Activated CD8-positive, alpha-beta memory T cell treated with anti-CD3 and anti-CD28 coated beads, Interleukin-2, amount 50 U/mL, for 24 hours (primary cell): ENCODE data around the gene PDGFB.

ENCODE experiments used
- DNase-seq: peaks from one replicate; pipeline ENCODE4 v3.0.0-alpha.2; 2020; ENCODE audit errors: extremely low read depth

Gene PDGFB

GRCh38 chr22:39207141-39208012 is 37.4 kb downstream of the PDGFB start:
- no peak for DNase-seq

DNA sequence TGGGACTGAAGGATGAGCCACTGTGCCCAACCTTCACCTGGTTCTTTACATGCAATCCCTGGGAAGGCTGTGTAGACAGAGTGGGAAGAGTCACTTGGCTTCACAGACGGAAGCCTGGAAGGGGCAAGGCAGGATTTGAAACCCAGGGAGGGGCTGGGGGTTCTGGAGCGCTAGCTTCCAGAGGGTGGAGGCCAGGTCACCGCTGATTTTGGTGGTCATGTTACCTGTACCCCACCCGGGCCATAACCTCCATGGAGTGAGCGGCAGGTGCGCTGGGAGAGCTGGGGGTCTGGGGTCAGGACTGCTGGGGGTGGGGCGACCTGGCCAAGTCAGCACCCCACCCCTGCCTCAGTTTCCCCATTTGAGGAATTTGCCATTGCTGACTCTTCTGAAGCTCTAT is 38.3 kb downstream of the PDGFB start:
- DNase-seq, result no peak

DNA sequence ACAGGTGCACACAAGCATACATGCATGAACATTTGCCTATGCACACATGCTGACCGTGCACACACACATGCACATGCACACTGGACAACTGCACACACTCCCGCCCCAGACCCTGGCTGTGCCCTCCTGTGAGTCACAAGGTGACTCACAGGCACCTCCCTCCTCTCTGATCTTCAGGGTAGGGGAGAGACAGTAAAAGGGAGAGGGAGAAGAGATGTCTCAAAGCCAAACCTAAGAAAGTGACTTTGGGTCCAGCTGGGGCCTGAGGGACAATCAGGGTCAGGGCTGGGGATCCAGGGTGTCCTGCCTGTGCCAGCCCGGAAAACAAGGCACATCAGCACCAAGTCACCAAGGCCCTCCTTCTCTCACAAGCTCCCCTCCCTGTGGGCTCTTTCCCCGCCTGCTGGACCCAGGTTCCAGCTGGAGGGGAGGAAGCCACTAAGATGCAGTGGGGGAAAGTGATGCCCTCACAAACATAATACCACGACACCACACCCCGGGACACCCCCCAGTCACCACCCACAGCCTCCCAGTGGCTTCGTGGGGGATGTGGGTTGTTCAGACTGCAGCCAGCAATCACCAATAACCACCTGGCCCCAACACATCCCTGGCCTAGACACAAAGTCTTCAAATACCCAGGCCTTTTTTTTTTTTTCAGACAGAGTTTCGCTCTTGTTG is 39.3 kb downstream of the PDGFB start:
- DNase-seq, result no peak

GRCh38 chr22:39204216-39204615 is 40.6 kb downstream of the PDGFB start:
- DNase-seq, result no peak

DNA sequence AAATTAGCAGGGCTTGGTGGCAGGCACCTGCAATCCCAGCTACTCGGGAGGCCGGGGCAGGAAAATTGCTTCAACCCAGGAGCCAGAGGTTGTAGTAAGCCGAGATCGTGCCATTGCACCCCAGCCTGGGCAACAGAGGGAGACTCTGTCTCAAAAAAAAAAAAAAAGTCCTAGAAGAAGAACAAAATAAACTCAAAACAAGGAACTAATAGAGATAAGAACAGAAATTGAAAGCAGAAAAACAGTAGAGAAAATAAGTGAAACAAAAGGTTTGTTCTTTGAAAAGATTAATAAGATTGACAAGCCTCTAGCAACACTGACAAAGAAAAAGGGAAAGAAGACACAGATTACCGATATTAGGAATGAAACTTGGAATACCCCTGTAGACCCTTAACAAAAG is 47.2 kb downstream of the PDGFB start:
- no peak for DNase-seq

- DNase-seq, result no peak
These were observed 50.7 kb downstream of the PDGFB start for GRCh38 chr22:39194098-39194497.

GRCh38 chr22:39188809-39189208 is 56.0 kb downstream of the PDGFB start:
- no peak for DNase-seq

- no peak for DNase-seq
These were observed 59.2 kb downstream of the PDGFB start for GRCh38 chr22:39185601-39186012.

DNA sequence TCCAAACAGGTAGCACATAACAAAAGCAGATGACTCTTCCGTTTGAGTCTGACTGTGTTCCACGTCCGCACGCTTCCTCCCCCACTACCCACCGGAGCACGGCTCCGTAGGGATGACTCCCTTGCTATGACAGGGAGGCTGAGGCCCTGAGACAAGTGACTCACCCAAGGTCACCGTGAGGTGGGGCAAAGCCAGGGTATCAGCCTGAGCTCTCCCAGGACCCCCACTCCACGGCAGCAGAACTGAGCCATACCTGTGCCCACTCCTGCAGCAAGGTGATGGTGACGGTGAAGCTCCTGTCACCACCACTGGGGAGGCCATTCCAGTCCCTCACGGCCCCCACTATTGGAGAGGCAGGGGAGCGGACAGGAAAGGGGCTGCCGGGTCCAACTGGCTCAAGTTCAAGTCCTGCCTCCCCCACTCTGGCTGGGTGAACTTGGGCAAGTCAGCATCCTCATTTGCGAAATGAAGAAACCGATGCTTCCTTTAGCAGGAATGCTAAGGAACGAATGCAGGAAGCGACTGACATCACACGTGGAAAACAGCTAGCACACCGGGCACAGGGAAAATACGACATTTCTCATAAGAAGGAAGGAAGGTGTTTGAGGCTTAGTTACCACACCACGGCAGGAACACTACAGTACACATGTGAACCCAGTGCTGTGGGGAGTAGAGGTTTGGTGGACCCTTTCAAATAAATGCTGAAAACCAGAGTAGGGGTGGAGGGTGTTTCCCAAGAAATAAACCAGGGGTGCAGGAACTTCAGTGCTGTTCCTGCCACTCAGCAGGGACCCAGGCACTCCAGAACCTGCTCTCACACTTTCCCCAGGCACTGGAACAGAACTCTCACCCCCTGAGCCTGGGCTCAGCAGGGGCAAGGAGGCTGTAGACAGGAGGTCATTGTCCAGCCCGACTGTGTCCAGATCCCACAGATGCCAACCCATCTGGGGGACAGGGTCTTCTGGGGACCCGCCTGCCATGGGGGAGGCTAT is 59.9 kb downstream of the PDGFB start:
- no peak for DNase-seq

- DNase-seq, result no peak
These were observed 60.7 kb downstream of the PDGFB start for GRCh38 chr22:39183991-39184585.

DNA sequence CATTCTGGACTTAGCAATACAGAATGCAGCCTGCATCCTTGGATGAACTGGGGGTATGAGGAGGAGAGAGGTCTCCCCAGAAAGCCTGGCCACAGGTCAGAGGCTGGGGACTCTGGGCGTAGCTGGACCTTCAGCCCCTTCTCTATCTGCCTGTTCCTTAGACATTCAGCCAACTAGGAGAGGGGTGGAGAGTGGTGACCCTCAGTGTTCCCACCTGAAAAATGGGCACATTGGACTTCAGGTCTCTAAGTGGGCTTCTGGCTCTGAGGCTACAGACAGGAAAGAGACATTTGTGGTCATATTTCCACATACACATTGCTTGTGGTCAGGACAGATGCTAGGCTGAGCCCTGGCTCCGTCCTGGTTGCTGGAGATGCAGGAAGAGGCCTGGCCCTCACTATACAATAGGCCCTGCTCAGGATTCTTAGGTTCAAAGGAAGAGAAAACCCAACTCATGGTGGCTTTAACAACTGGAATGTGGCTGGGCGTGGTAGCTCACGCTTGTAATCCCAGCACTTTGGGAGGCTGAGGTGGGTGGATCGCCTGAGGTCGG is 62.2 kb downstream of the PDGFB start:
- no peak for DNase-seq

- no peak for DNase-seq
These were observed 63.0 kb downstream of the PDGFB start for GRCh38 chr22:39181778-39182177.

DNA sequence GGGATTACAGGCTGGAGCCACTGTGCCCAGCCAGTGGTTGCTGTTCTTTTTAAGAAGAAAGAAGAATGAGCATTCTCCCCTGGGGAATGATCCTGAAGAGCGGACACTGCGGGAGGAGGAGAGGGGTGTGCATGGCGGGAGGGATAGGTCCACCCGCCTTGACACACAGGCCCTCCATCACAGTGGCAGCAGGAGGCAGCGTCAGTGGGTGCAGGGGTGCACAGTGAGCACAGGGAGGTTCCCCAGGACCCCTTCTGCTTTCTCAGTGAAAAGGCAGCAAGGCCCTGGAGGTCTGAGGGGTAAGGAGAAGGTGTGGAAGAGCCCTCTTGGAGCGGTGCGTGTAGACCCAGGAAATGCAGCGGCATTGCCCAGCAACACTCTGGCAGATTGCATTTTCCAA is 63.4 kb downstream of the PDGFB start:
- no peak for DNase-seq

GRCh38 chr22:39179841-39180335 is 64.9 kb downstream of the PDGFB start:
- DNase-seq, result no peak

DNA sequence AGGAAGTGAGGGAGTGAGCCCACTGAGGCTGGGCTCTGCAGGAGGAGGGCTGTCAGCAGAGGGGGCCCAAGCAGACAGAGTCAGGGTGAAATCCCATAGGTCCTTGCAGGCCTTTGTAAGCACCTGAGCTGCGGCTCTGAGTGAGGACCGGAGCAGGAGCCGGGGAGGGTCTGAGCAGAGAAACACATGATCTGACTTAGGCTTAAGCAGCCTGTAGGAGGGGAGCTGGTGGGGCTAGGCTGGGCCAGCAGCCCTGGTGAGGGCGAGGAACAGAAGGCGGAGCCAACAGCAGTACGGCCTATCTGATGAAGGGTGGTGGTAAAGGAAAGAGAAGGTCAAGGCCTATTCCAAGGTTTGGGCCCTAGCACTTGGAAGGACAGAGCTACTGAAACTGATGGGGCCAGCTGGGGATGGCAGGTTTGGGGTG is 65.4 kb downstream of the PDGFB start:
- DNase-seq, result no peak

GRCh38 chr22:39178206-39179111 is 66.3 kb downstream of the PDGFB start:
- no peak for DNase-seq

GRCh38 chr22:39177791-39178190 is 67.0 kb downstream of the PDGFB start:
- DNase-seq, result no peak

- no peak for DNase-seq
These were observed 67.4 kb downstream of the PDGFB start for GRCh38 chr22:39177456-39177775.

- no peak for DNase-seq
These were observed 67.9 kb downstream of the PDGFB start for GRCh38 chr22:39176714-39177455.
